ENCODE measurements around the gene KRT7. TPM values are rescaled to one million over a fixed set of nuclear protein-coding genes. Genes with fewer than 3 reads are reported as not detected.

The KRT7 gene
- 3,689 to 4,475 TPM (median 3,814 TPM) in 5 replicates for total RNA-seq (2022; extraction: Qiagen RNA extraction; ENCODE audit: low read depth)

GRCh38 chr12:52232674-52233461 is at the start of gene KRT7:
Gene KRT7, plus strand, starts transcription at chr12:52233243. Its CDS starts 54 bp downstream, at chr12:52233297.

DNA sequence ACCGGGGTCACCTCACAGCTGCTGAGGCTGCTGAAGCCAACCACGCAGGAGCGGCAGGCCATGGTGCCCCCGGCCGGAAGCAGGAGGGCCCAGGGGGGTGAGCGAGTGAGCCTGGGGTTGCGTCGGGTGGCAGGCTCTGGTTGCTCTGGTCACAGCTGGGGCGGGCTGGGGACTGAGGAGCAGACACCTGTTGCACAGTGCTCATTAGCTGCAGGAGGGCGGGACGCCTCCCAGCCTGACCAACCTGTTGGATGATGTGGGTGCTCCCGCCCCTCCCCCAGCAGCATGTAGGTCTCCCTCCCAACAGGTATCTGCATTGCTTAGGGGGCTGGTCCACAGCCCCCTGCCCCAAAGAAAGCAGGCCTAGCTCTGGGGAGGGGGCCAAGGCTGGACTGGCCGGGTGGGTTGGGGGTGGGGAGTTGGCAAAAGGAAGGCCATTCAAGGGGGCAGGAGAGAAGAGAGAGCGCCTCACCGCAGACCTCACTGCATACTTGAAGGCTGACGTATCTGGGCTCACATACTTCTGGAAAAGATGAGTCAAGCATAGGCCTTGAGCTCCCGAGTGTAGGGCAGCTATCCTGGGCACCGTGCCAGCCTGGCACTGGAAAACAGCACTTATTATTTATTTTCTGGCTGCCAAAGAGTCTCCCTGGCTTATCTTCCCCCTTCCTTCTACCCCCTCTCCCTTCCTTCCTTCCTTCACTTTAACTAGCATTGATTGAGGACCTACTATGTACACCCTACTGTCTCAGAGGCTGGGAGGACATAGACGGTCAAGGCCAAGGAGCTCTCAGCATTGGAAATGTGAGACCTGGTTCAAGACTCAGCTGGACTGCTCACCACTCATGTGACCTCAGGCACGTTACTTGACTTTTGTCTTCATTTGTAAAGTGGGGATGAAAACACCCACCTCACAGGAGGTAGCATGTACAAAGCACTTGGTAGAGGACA is 40.9 kb upstream of the KRT7 start, which contains the start of gene KRT80:
Gene KRT80 (minus strand): TSS at position 174 of the 951 bp plus-strand sequence. CDS start 112 bp downstream, at position 62.

GRCh38 chr12:52274521-52275120 is 41.6 kb downstream of the KRT7 start, which contains the start of gene KRT86:
Gene KRT86, plus strand, starts transcription at chr12:52274645. Its CDS starts 27,272 bp downstream, at chr12:52301917.

DNA sequence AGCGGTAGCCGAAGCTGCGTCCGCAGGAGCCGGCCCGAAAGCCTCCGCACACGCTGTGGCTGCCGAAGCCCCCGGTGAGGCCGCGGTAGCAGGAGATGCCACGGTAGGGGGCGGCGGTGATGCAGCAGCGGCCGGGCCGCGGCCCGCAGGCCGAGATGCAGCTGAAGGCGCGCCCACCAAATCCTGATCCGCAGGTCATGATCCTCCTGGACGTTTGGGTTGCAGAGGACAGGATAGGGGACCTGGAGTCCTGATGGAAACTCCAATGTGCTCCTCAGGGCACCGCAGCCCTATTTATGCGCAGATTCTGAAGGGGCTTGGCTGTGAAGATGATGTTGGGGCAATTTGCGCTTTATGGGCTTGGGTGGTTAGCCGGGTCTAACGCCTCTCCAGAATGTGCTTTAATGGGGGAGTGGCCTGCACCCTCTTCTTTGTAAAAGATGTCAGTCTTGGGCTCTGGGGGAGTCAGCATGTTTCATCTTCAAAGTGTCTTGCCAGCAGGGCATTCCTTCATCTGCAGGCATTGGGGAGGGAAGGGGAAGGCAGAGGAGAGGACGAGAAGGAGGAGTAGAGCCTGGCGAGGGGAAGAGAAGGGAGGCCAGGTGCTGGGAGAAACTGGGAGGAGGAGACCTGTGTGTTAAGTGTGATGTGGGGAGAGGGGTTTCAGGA is 58.4 kb downstream of the KRT7 start, which contains the start of gene KRT81:
Gene KRT81 (minus strand): TSS at position 268 of the 669 bp plus-strand sequence. CDS start 69 bp downstream, at position 199.

Other genes with a start within 250 kb of the KRT7 start
- gene TAMALIN, start 226.3 kb upstream of the KRT7 start, total RNA-seq (2022; extraction: Qiagen RNA extraction; ENCODE audit: low read depth) = 0.44 to 1.2 TPM (median 0.58 TPM) in 5 replicates
- gene NR4A1, start 181.8 kb upstream of the KRT7 start, total RNA-seq (2022; extraction: Qiagen RNA extraction; ENCODE audit: low read depth) = 29.4 to 44.4 TPM (median 34.5 TPM) in 5 replicates
- gene ATG101, start 163.3 kb upstream of the KRT7 start, total RNA-seq (2022; extraction: Qiagen RNA extraction; ENCODE audit: low read depth) = 77.7 to 101 TPM (median 99.2 TPM) in 5 replicates
- not detected in 5 replicates for gene SMIM41, start 153.5 kb upstream of the KRT7 start, total RNA-seq (2022; extraction: Qiagen RNA extraction; ENCODE audit: low read depth)
- 46.5 to 67.3 TPM (median 57.9 TPM) in 5 replicates for gene KRT80, start 41.2 kb upstream of the KRT7 start, total RNA-seq (2022; extraction: Qiagen RNA extraction; ENCODE audit: low read depth)
- 20.4 to 43.5 TPM (median 41.1 TPM) in 5 replicates for gene KRT86, start 41.4 kb downstream of the KRT7 start, total RNA-seq (2022; extraction: Qiagen RNA extraction; ENCODE audit: low read depth)
- 2,679 to 3,731 TPM (median 3,430 TPM) in 5 replicates for gene KRT81, start 58.3 kb downstream of the KRT7 start, total RNA-seq (2022; extraction: Qiagen RNA extraction; ENCODE audit: low read depth)
- 2.2 to 6.1 TPM (median 5.3 TPM) in 5 replicates for gene KRT83, start 88.2 kb downstream of the KRT7 start, total RNA-seq (2022; extraction: Qiagen RNA extraction; ENCODE audit: low read depth)
- gene KRT85, start 134.2 kb downstream of the KRT7 start, total RNA-seq (2022; extraction: Qiagen RNA extraction; ENCODE audit: low read depth) = not detected in 5 replicates
- not detected in 5 replicates for gene KRT84, start 152.4 kb downstream of the KRT7 start, total RNA-seq (2022; extraction: Qiagen RNA extraction; ENCODE audit: low read depth)
- gene KRT82, start 173.1 kb downstream of the KRT7 start, total RNA-seq (2022; extraction: Qiagen RNA extraction; ENCODE audit: low read depth) = not detected in 5 replicates
- 0.19 to 0.29 TPM (median 0.23 TPM) in 5 replicates for gene KRT75, start 201.1 kb downstream of the KRT7 start, total RNA-seq (2022; extraction: Qiagen RNA extraction; ENCODE audit: low read depth)
- 0.06 TPM in 1 of 5 replicates, not detected in the others for gene KRT6B, start 218.9 kb downstream of the KRT7 start, total RNA-seq (2022; extraction: Qiagen RNA extraction; ENCODE audit: low read depth)
- gene KRT6C, start 240.6 kb downstream of the KRT7 start, total RNA-seq (2022; extraction: Qiagen RNA extraction; ENCODE audit: low read depth) = not detected in 5 replicates